Hematopoietic multipotent progenitor cell treated with erythropoietin and hydrocortisone succinate and interleukin-3 and kit ligand, for 6 days (in vitro differentiated cells): ENCODE results near the gene EBF3.

Experiments used
- DNase-seq: peaks from one replicate; pipeline ENCODE4 v3.0.0-alpha.2; 2015

The EBF3 gene

DNA sequence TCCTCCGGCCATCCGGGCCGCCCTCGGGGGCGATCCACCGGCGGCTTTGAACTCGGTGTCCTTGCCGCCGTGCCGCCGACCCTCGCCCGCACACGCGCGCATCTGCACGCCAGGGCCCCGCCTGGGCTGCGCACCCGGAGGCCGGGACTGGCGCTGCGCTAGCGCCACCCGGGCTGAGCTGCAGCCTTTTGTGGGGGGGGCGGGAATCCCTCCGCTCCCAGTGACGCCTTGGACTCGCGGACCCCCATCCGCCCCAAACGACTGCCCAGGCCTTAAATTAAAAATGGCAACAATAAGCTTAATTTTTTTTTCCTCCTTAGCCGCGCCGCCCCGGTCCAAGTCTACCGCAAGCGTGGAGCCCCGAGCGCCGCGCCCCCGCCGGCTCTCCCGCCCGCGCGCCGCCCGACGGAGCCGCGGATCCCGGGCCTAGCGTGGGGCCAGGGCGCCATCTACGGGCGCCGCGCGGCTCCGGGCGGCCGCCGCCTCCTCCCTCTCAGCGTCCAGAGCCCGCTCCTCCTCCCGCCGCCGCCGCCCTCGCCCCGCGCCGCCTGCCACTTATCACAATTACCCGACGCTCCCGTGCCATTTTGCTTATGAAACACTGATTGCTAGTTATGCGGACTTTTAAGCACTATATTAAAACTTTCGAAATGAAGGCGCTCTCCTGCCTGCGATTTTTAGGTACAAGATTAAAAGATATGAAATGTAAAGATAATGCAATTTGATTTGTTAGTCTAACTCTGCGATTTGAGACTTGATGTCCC lies 7.5 kb upstream of the EBF3 start:
- DNase-seq, result peak; percentile 81

DNA sequence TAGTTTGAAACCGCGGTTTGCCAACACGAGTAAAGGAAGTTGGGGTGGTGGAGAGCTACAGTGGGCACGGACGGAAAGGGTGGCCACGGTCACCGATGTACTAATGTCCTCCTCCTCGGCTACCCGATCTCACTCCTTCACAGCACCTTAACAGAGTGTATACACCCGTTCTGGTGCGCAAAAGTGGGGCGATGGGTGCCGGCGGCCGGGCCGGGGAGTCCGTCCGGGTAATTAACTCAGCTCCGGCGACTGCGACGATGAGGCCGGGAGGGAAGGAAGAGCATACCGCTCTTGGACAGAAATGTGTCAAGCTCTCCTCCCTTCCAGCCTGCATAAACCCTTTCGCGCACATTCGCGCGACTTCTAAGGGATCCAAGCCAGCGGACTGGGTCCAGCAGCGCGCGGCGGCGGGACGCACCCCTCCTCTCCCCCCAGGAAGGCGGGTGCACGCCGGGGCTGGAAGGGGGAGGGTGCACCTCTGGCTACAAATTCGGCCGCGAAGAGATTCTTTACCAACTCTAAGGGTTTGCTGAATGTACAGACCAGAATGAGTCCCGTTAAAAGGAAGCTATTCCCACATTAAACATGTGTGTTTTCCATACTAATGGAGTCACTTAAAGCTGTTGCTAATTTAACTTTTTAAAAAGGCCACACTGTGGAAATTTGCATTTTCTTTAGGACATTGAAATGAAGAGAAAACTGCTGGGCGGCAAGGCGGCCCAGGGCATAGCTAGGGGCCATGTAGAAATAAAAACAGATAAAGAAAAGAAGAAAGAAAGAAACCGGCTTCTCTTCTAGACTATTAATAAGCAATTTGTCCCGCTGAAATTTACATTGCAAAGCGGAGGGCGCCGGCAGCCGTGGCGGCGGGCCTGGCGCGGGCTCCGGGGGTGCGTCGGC lies 6.6 kb upstream of the EBF3 start:
- no peak for DNase-seq

DNA sequence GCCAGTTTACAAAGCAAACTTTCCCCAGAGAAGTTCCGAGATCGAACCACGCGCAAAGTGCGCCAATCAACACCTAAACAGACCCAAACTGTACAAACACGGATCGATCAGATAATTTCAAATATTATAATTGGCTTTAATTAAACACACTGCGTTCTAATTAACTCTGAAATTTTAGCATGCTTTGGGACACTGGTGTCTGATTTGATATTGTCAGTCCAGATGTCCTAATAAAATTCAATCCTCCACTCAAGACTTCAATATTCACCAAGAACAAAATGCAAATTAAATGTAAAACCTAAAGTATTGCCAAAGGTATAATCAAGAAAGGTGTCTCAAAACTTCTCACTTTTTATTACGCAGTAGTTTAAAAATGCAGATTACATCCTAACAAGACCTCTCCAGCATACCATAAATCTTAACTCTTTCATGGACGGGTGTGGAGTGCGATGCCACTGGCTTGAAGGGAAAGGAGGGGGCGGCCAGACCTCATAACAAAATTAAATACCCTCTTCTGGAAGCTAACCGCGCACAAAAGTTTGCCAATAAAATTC lies 5.9 kb upstream of the EBF3 start:
- DNase-seq, result no peak

DNA sequence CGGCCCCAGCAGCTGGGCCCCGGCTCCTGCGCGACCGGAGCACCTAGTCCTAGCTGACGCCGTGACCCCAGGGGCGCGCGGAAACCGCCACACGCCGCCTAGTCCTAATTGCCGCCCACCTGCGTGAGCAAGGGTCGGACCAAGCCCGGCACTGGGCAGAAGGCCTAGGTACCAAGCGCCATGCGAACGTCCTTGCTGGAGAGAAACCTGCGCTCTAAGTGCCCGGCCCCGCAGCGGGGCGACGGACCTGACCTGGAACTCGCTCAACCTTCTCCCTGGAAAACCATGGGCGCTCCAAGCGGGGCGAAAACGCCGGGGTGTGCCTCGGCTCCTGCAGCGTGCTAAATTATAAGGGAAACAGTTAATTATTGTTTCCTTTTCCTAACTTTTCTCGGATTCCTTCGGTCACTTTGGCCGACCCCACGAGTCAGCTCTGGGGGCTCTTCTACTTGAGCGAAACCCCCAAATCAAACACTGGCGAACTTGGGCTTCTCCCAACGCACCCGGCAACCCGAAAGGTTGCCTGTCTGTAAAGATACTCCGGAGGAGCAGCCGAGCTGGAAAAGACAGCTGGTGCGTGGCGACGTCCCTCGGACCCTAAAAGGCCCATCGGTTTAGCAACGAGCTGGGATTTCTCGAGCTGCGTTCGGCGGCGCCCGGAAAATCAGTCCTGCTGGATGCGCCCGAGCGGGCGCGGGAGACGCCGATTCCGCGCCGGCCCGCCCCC lies 5.3 kb upstream of the EBF3 start:
- no peak for DNase-seq

DNA sequence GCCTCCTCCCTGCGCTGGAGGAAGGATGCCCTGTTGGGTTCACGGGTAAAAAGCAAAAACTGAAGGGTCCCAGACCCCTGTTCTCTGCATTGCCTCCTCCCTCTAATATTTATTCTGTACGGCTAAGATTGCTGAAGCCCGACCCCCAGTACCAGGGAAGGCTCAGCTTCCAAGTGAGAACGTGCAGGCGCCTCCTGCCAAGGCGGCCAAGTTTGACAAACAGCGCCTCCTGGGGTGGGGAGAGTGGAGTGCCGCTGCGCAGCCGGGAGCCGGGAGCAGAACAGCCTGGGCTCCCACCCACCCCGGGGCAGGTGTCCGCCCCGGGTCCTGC lies 4.7 kb upstream of the EBF3 start:
- peak; percentile 78 for DNase-seq

DNA sequence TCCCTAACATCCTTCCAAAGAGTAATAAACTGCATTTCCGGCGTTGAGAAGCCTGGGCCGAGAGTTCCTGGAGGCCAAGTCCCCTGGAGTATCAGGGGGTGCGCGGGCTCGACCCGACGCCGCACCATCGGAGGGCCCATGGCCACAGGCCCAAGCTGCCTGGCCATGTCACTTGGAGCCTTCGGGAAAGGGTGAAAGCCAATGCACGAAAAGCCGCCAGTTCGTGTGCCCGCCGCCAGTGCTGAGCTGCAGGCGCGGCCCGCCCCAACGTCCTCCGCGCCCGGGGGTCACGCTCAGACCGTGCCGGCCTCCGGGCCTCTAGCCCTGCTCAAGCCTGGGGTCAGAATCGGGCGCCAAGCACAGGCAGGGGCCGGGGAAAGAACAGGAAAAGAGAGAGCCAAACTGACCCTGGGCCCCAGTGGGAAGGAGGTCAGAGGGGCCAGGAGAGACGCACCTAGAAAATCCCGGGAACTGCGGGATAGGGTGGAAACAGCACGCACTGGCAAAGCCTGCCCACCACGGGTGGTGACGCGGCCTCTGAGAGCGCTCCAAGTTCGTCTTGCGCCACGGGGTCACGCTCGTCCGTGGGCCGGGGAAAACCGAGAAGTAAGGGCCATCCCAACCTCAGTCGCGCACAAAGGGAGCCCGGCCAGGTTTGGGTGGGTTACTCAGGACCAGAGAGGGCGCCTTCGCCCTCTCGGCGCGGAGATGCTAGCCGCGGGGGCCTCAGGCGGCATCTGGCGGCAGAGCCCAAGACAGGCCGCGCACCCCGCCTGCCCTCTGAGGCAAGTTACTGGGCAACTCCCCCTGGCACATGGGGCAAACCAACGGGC lies 4.2 kb upstream of the EBF3 start:
- DNase-seq, result no peak

DNA sequence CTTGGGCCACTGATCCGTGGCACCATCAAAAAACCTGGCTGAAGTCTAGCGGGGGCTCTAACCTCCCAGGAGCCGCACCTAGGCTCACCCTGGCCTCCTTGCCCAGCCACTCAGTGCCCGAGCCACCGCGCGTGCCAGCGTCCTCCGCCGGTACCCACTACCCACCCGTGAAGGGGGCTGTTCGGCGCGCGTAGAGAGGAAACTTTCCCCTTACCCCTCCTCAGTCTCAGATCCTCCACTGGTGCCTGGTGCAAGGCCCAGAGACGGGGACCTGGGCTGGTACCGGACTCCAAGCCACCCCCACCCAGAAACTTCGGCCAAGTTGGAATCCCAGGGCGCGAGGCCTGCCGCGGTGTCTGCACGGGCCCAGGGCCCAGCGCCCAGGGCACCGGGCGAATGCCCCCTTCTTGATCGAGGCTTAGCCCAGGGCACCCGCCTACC lies 3.5 kb upstream of the EBF3 start:
- DNase-seq, result no peak

DNA sequence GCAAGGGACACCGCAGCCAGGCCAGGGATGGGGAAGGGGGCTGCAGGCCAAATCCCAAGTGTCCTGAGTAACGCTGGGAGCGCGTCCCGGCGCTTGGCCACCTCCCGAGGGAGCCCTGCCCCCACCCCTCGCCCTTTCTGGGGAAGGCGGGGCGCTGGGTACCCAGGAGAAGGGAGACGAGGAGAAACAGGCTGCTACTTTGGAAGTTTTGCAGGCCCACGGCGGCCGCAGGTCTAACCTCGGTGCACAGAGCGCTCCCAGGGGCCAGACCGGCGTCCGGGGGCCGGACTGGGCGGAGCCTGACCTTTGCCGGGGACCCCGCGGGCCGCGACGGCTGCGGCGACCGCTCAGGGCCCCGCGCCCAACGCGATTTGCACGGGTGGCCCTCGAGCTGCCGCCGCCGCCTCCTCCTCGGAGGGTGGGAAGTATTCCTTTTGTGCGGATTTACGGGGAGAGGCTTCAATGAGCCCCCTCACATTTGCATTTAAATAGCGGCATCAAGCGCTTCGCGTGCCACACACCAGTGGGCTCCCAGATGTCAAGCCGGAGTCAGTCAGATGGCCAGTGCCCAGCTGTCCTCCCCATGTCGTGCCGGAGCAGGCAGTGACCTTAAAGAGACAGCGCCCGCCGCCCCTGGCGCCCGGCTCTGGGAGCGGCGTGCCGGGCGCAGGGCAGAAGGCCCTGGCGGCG lies 3.0 kb upstream of the EBF3 start:
- no peak for DNase-seq

DNA sequence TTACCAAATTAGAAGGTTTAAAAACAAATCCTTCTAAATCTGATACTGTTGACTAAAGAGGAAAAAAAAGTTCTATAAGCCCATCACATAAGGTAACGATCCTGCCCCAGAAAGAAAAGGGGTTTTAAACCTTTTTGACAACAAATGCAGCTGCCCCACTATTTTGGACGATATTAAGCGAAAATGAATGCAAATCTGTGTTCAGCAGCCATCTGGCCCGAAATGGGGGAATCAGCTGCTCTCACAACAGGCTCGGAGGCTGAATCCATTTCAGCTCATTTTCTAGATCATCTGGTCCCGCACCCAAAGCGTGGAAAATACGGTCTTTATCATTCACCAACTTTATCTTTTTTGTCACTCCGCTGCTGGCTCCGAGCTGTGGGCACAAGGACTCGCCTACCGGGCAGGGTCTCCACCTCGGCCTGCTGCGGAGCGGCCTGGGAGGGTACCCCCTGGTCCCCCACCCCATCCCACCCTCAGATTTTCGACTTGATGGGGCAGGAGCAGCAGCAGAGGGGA lies 2.4 kb upstream of the EBF3 start:
- DNase-seq, result no peak

DNA sequence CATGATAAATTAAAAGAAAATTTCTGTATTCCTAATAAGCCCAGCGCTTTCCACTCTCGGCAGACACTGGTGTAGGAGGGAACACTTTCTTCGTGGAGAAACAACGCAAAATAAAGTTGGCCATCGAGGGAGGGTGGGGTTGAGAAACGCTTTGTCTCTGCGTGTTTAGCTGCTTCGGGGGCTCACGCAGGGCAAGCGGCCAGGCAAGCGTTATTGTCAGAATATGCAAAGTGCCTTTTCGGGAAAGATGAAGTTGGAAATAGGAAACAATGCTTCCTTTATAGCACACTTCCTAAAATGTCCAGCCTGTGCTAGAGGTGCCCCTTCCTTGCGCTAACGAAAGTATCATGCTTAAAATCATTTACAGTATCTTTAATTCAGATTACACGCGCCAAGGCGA lies 1.9 kb upstream of the EBF3 start:
- no peak for DNase-seq

DNA sequence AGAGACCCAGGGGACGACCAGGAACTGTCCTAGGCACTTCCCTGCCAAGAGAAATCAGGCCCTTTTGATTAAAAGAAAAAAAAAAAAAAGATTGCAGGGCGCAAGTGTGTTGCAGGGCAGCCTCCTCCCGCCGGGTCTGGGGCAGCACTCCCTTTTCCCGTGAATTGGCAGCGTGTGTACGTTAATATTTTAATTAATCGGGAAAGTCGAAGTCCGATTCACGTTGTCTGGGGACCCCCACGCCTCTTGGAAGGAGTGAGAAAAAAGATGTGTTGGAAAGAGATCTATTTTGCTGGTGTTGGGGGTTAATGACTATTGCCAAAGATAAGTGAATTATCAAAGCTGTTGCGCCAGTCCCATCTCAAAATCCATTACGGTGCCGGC lies 1.3 kb upstream of the EBF3 start:
- DNase-seq, result no peak

DNA sequence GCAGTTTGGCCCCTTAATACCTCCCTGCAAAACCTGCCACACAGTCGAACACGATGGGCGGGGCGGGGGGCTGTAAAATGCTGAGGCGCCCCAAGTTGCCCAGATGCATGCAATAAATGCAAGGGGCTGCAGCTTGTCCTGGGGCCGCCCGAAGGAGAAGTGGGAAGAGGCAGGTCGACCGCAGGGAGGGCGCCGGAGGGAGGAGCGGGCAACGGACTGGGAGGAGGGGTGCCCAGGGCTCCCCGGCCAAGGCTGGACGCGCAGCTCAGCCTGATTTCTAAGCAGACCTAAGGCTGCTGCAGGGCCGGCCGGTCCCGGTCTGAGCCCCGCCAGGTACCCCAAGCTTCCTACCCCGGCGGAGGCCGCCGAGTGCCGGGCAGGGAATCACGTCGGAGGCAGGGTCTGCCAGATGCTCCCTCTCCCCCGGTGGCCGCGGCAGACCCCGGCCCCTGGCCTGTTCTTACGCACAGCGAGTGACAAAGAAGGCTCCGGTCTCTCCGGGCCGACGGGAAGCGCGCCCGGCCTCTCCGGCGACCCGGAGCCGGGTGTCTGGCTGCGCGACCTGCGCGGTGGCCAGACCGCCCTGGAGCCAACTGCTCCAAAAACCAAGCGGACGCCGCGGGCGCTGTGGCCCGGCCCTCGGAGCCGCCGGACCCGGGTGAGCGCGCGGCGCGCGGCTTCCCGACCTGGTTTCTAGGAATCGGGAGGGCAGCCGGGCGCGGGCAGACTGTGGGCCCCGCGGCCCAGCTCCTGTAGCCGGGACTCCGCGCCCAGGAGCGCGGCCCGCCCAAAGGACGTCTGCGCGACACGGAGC lies 744 bp upstream of the EBF3 start:
- DNase-seq, result no peak

DNA sequence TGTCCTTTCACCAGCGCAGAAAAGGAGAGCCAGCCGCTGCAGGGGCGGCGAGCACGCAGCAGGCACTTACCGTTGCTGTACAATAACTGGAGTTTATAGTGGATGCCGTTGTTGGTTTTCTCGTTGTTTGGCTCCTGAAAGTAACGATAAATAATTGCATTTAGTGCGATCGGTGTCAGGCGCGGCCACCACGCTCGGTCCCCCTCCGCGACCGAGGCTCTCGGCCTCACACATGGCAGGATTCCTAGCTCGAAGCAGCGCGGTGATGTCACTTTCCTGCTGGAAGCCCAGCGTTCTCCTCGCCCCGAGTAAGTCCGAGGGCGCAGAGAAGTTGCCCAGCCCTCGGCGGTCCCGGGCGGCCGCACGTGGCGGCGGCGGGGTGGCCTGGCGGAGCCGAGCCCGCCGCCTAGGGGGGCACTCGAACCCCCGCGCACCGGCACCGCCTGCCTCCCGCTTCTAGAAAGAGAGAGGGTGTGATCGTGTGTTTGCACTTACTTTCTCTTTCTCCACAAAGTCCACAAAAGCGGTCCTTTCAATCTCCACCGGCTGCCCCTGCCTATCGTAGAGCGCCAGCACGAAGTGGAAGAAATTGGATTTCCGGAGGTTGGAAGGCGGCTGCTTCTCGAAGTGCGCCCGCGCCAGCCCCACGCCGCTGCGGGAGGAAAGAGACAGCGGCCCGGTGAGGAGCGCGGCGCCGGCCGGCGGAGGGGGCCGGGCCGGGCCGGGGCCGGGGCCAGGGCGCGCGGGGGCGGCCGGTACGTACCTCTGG lies 1.0 kb downstream of the EBF3 start:
- no peak for DNase-seq

DNA sequence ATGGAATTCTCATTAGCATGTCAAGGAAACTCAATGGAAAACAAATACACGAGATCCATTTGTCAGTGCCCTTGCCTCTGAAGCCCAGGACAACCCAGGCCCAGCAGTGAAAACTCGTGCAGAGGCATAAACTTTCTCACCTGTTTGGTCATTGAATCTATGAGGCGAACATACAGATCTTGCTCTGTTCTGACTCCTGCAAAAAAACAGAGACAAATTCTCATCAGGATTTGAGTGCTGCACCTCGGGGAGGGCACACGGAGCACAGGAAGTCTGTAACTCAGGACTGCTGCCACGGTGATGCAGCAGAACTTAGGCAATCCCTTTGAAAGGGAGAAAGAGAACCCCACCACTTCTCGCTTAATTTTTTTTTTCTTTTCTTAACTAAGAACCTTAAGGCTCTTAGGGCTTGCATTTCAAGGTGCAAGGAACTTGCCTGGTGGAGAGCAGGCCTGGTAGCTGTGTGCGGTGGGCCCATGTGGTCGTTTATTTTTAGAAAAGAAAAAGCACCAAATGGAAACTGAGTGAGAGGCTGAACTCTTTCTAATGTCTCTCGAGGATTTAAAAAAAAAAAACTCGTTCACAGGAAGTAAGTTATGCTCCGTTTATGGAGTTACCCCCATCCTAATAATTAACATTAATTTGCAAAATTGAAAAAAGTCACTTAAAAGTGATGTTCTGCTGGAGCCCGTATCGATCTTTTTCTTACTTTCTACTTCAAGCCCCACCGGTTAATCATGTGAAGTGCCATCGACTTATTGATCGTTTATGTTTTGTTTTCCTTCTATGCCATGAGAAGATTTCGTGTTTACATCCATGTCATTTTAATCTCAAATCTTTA lies 1.8 kb downstream of the EBF3 start:
- no peak for DNase-seq

DNA sequence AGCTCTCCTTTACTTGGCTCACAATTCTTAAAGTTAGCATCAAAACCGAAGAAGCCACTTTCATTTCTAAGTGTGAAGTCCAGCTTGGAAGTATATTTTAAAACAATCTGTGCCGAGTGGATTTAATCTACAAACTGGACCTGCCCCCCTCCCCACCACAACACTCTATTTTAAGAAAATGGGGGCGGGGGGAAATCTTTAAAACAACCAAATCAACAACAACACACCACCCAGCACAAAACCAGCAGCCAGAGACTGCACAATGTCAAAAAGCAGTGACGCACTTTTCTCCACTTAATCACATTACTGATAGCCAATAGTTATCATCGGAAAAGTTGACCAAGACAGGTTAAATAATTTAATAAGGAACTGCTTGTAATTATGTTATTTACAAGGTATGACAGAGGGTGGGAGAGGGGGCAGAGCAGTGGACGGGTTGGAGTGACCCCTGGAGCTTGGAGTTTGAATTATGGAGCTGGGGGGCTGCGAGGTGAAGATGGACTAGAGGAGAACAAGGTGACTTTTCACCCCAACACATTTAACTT lies 2.8 kb downstream of the EBF3 start:
- no peak for DNase-seq

DNA sequence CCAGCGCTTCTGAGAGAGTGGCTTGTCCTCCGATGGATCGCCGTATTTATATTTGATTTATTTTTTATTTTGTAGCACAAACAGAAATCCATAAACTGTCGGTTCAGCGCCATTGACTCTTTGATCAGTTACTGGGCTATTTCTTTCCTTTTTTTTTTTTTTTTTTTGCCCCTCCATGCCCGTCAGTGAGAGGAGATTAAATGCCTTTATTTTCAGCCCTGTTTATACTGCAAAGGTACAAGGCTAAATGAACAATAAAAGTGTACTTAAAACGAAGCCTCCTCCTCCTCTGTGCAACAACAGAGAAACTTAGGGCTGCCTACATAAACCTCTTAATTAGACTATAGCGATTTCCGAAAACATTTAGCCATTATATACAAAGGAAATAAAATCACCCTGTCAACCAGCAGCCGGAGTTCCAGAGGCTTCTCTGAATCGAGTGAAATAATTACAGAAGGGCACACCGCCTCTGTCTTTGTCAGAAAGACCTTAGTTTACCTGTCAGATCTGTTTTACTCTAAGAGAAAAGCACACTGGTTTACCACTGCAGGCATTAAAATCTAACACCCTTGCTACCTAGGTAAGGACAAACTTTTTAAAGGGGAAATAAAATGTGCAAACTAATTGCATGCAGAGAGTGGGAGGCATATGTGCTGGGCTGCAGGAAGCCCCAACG lies 3.5 kb downstream of the EBF3 start:
- no peak for DNase-seq

DNA sequence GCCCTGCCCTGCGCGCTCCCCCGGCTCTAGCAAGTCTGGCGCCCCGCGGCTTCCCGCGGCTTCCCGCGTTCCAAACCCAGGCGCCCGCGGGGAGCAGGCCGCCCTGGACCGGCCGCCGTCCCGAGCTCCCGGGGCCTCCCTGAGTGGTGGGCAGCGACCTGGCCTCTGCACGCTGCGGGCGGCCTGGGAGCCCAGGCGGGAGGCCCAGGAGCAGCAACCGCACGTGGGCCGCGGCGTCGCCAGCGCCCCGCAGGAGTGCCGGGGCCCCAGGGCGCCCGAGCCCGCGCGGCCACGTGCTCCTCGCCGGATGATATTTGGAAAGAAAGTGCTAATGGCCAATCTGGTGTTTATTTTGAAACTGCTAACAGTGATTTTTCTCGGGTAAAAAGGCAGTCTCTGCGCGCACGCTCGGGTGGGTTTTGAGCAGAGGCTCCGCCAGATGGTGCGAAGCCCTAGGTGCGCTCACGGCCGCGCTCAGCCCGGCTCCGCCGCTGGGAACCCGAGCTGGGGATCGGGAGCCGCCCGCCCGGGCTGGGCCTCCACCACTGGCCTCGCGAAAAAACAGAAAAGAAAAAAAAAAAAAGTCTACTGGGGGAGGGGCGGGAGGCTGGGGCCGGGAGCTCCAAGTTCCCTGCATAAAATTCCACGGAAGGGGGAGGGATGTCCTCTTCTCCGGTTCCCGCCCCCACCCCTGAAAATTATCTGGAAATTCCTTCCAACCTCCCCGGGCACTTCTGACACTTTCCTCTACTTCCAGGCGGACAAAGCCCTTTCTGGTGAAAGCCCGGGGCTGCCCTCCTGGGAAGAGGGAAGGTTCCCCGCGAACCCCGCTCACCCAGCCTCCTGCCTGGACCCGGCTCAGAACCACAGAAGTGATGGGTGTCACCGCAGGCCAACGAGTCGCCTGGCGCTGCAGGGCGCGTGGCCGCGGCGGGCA lies 4.3 kb downstream of the EBF3 start:
- no peak for DNase-seq
